HL-60 (cell line): ENCODE data around the gene CDK8.

Source experiments
- CTCF ChIP-seq: IDR thresholded peaks from one replicate; pipeline ENCODE4 v1.5.1; 2011; ENCODE audit warnings: low read length, control low read depth, inconsistent platforms; ENCODE audit not compliant: insufficient read depth
- GABPA ChIP-seq: IDR thresholded peaks from 2 replicates; pipeline ENCODE4 v1.6.1; 2012; ENCODE audit warnings: low read depth
- POLR2AphosphoS5 ChIP-seq: IDR thresholded peaks from 2 replicates; pipeline ENCODE4 v1.6.1; 2012; ENCODE audit warnings: low read depth
- REST ChIP-seq: IDR thresholded peaks from 2 replicates; pipeline ENCODE4 v1.6.1; 2012; ENCODE audit warnings: low read depth; ENCODE audit not compliant: insufficient replicate concordance
- SPI1 ChIP-seq: IDR thresholded peaks from 2 replicates; pipeline ENCODE4 v1.6.1; 2012; ENCODE audit warnings: low read depth, mild to moderate bottlenecking, borderline replicate concordance

GRCh38 chr13:26335158-26335557, 81.2 kb downstream of the CDK8 start:
- no peak for TF ChIP-seq CTCF
- TF ChIP-seq GABPA = no peak
- TF ChIP-seq POLR2AphosphoS5 = no peak
- no peak for TF ChIP-seq REST
- TF ChIP-seq SPI1 = no peak
